Measurements from ENCODE around the gene TRAPPC12. TPM values are rescaled to one million over a fixed set of nuclear protein-coding genes. Genes with fewer than 3 reads are reported as not detected.

Gene TRAPPC12
- total RNA-seq, 1 experiment from 2014 or later = 69.1 TPM

GRCh38 chr2:3458396-3459184, 79.1 kb downstream of the TRAPPC12 start:
- Histone ChIP-seq H3K9me2 (replicated peaks; ENCODE audit: insufficient read depth, low read length) (no peaks in the 10 kb centered on the region), H4K20me1 (ENCODE audit: insufficient read depth, low read depth, low read length) (no peaks in the 10 kb centered on the region), H3K9me3 (ENCODE audit: low read length) (no peaks in the 10 kb centered on the region)

GRCh38 chr2:3459185-3460015, 79.9 kb downstream of the TRAPPC12 start:
- H3K9ac ChIP-seq (ENCODE audit: low read length) = no peak overlapping the region
- no peaks in the 10 kb centered on the region for H3K79me2 ChIP-seq (ENCODE audit: low read length)
- H3K36me3 ChIP-seq (ENCODE audit: insufficient read depth, low read length) = peaks cover 16% of the 10 kb centered on the region; the same call in 1 of the 2 replicates
- DNase-seq = no peak
- H3K4me3 ChIP-seq (ENCODE audit: low read length) = no peak overlapping the region
- no peaks in the 10 kb centered on the region for H3K9me3 ChIP-seq (ENCODE audit: low read length)
- H3K27ac ChIP-seq (ENCODE audit: low read length) = no peak overlapping the region
- H3K27me3 ChIP-seq (ENCODE audit: low read length) = no peaks in the 10 kb centered on the region
- H3K4me2 ChIP-seq (ENCODE audit: low read depth, low read length, poor library complexity, severe bottlenecking) = no peak overlapping the region
- H3K9me2 ChIP-seq (replicated peaks; ENCODE audit: insufficient read depth, low read length) = no peaks in the 10 kb centered on the region
- no peaks in the 10 kb centered on the region for H4K20me1 ChIP-seq (ENCODE audit: insufficient read depth, low read depth, low read length)
- H2AFZ ChIP-seq (ENCODE audit: low read length) = no peak overlapping the region
- peaks cover 33% of the 10 kb centered on the region for H3K4me1 ChIP-seq (ENCODE audit: low read length)

More at GRCh38 chr2:3458396-3459184, 79.1 kb downstream of the TRAPPC12 start:
- no peaks in the 10 kb centered on the region for H3K27me3 ChIP-seq (ENCODE audit: low read length)
- DNase-seq = no peak
- H3K4me2 ChIP-seq (ENCODE audit: low read depth, low read length, poor library complexity, severe bottlenecking) = no peak overlapping the region
- H3K27ac ChIP-seq (ENCODE audit: low read length) = no peak overlapping the region
- H3K4me1 ChIP-seq (ENCODE audit: low read length) = peaks cover 33% of the 10 kb centered on the region
- no peak overlapping the region for H2AFZ ChIP-seq (ENCODE audit: low read length)
- H3K9ac ChIP-seq (ENCODE audit: low read length) = no peak overlapping the region
- H3K4me3 ChIP-seq (ENCODE audit: low read length) = no peak overlapping the region
- H3K36me3 ChIP-seq (ENCODE audit: insufficient read depth, low read length) = peaks cover 16% of the 10 kb centered on the region; the same call in 1 of the 2 replicates
- no peaks in the 10 kb centered on the region for H3K79me2 ChIP-seq (ENCODE audit: low read length)

GRCh38 chr2:3460156-3460555, 80.7 kb downstream of the TRAPPC12 start:
- H3K4me3 ChIP-seq (ENCODE audit: low read length) = no peak overlapping the region
- H3K79me2 ChIP-seq (ENCODE audit: low read length) = no peaks in the 10 kb centered on the region
- H3K4me1 ChIP-seq (ENCODE audit: low read length) = peaks cover 33% of the 10 kb centered on the region
- H3K4me2 ChIP-seq (ENCODE audit: low read depth, low read length, poor library complexity, severe bottlenecking) = no peak overlapping the region
- no peak for DNase-seq
- H3K27ac ChIP-seq (ENCODE audit: low read length) = peak overlapping the region; percentile 90; the same call in 1 of the 2 replicates
- no peak overlapping the region for H2AFZ ChIP-seq (ENCODE audit: low read length)
- no peak overlapping the region for H3K9ac ChIP-seq (ENCODE audit: low read length)
- H3K9me3 ChIP-seq (ENCODE audit: low read length) = no peaks in the 10 kb centered on the region
- no peaks in the 10 kb centered on the region for H3K9me2 ChIP-seq (replicated peaks; ENCODE audit: insufficient read depth, low read length)
- H3K36me3 ChIP-seq (ENCODE audit: insufficient read depth, low read length) = peaks cover 16% of the 10 kb centered on the region; the same call in 1 of the 2 replicates
- H4K20me1 ChIP-seq (ENCODE audit: insufficient read depth, low read depth, low read length) = no peaks in the 10 kb centered on the region
- no peaks in the 10 kb centered on the region for H3K27me3 ChIP-seq (ENCODE audit: low read length)

GRCh38 chr2:3460831-3461800, 81.6 kb downstream of the TRAPPC12 start:
- Histone ChIP-seq H3K9ac (ENCODE audit: low read length) (peak overlapping the region; percentile 29), H3K36me3 (ENCODE audit: insufficient read depth, low read length) (peaks cover 12% of the 10 kb centered on the region; the same call in 1 of the 2 replicates), H2AFZ (ENCODE audit: low read length) (no peak overlapping the region), H3K4me3 (ENCODE audit: low read length) (peak overlapping the region; percentile 47; the same call in 1 of the 2 replicates), H3K9me2 (replicated peaks; ENCODE audit: insufficient read depth, low read length) (no peaks in the 10 kb centered on the region), H4K20me1 (ENCODE audit: insufficient read depth, low read depth, low read length) (no peaks in the 10 kb centered on the region), H3K79me2 (ENCODE audit: low read length) (no peaks in the 10 kb centered on the region), H3K27ac (ENCODE audit: low read length) (peak overlapping the region; percentile 90), H3K4me2 (ENCODE audit: low read depth, low read length, poor library complexity, severe bottlenecking) (peak overlapping the region; percentile 65), H3K9me3 (ENCODE audit: low read length) (no peaks in the 10 kb centered on the region), H3K4me1 (ENCODE audit: low read length) (peaks cover 33% of the 10 kb centered on the region), H3K27me3 (ENCODE audit: low read length) (no peaks in the 10 kb centered on the region)
- DNase-seq = no peak

- no peak overlapping the region for H2AFZ ChIP-seq (ENCODE audit: low read length)
- H3K27me3 ChIP-seq (ENCODE audit: low read length) = no peaks in the 10 kb centered on the region
- no peaks in the 10 kb centered on the region for H4K20me1 ChIP-seq (ENCODE audit: insufficient read depth, low read depth, low read length)
- no peaks in the 10 kb centered on the region for H3K9me3 ChIP-seq (ENCODE audit: low read length)
- peaks cover 7% of the 10 kb centered on the region for H3K36me3 ChIP-seq (ENCODE audit: insufficient read depth, low read length)
- peak overlapping the region; percentile 47; the same call in 1 of the 2 replicates for H3K4me3 ChIP-seq (ENCODE audit: low read length)
- H3K27ac ChIP-seq (ENCODE audit: low read length) = peak overlapping the region; percentile 90
- H3K4me1 ChIP-seq (ENCODE audit: low read length) = peaks cover 33% of the 10 kb centered on the region
- no peaks in the 10 kb centered on the region for H3K79me2 ChIP-seq (ENCODE audit: low read length)
- peak overlapping the region; percentile 41 for H3K9ac ChIP-seq (ENCODE audit: low read length)
- no peaks in the 10 kb centered on the region for H3K9me2 ChIP-seq (replicated peaks; ENCODE audit: insufficient read depth, low read length)
- H3K4me2 ChIP-seq (ENCODE audit: low read depth, low read length, poor library complexity, severe bottlenecking) = peak overlapping the region; percentile 65
- peak; percentile 92 for DNase-seq
Measured at GRCh38 chr2:3461801-3462492, 82.5 kb downstream of the TRAPPC12 start.

GRCh38 chr2:3462493-3463104, 83.1 kb downstream of the TRAPPC12 start:
- Histone ChIP-seq H2AFZ (ENCODE audit: low read length) (no peak overlapping the region), H3K4me3 (ENCODE audit: low read length) (0 out of 2 replicates have a peak overlapping the region, but pooled peaks have one; percentile 18), H3K4me1 (ENCODE audit: low read length) (peaks cover 33% of the 10 kb centered on the region), H3K27ac (ENCODE audit: low read length) (peak overlapping the region; percentile 90), H3K4me2 (ENCODE audit: low read depth, low read length, poor library complexity, severe bottlenecking) (peak overlapping the region; percentile 65), H3K36me3 (ENCODE audit: insufficient read depth, low read length) (peaks cover 6% of the 10 kb centered on the region), H3K9ac (ENCODE audit: low read length) (peak overlapping the region; percentile 41), H3K27me3 (ENCODE audit: low read length) (no peaks in the 10 kb centered on the region), H3K9me2 (replicated peaks; ENCODE audit: insufficient read depth, low read length) (no peaks in the 10 kb centered on the region), H3K79me2 (ENCODE audit: low read length) (no peaks in the 10 kb centered on the region), H3K9me3 (ENCODE audit: low read length) (no peaks in the 10 kb centered on the region), H4K20me1 (ENCODE audit: insufficient read depth, low read depth, low read length) (no peaks in the 10 kb centered on the region)
- DNase-seq = peak; percentile 61

All from Karpas-422 (cell line).